Activated CD8-positive, alpha-beta memory T cell treated with anti-CD3 and anti-CD28 coated beads for 36 hours (primary cell): ENCODE results near the gene CERS3. TPM values are rescaled to one million over a fixed set of nuclear protein-coding genes. Genes with fewer than 3 reads are reported as not detected.
"Not testable (repeated sequence)": the region's sequence is repeated elsewhere in the genome, so short reads cannot be mapped to it uniquely, and the experiment has no call there.

Source experiments
- CTCF ChIA-PET: fragments of 350-600 bp; sonication (Branson Sonifier 250); formaldehyde crosslinking; loops from one replicate; lab custom pipeline; 2021; ENCODE audit warnings: antibody characterized with exemption; lab: Charles Lee
- POLR2A ChIA-PET: fragments of 350-600 bp; sonication (Branson Sonifier 250); formaldehyde crosslinking; loops from one replicate; lab custom pipeline; 2021; ENCODE audit warnings: antibody characterized with exemption; lab: Charles Lee
- total RNA-seq, 2 experiments: library from RNA; stranded (reverse); gene quantifications; one replicate each; pipeline ENCODE4 v1.2.3, GENCODE V29; 2021

The CERS3 gene
- total RNA-seq, 2 experiments from 2014 or later: 0.15 TPM; not detected in 1

GRCh38 chr15:100483370-100483769 is 45.4 kb downstream of the CERS3 start:
- ChIA-PET CTCF (no interaction called here), POLR2A (no interaction called here)

DNA sequence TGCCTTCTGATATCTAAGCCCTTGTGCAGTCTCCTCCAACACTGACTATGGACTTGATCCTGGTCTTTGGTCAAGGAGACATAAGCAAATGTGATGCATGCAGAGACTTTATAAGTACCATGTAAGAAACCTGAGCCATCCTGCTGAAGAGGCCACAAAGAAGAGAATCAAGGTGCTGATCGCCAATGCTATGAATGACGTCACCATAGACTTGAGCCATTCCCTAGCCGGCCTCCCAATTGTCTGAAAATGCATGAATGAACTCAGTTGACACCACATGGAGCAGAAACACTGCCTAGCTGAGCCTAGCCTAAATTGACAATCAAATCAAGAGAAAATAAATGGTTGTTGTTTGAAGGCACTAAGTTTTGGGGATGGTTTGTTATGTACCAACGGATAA is 51.9 kb downstream of the CERS3 start:
- ChIA-PET POLR2A (no interaction called here), CTCF (no interaction called here)

- CTCF ChIA-PET: no interaction called here
Measured at GRCh38 chr15:100472736-100473135, 56.0 kb downstream of the CERS3 start.

DNA sequence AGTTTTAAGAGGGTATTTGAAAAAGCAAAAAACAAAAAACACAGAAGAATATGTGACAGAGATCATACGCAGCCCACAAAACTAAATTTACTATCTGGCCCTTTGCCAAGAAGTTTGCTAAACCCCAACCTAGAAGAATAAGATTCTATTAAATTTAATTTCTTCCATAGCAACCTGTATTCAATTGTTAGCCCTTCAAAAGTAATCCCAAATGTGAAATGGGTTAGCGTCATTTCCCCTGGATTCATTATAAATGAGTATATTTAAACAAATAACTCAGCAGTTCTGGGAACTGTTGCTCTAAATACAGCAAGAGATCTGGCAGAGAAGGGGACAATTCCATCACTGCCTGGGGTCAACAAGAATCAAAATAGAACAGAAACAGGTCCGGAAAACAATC is 56.8 kb downstream of the CERS3 start:
- CTCF ChIA-PET: no interaction called here
- POLR2A ChIA-PET: no interaction called here

More at GRCh38 chr15:100472736-100473135, 56.0 kb downstream of the CERS3 start:
- POLR2A ChIA-PET: no interaction called here

- CTCF ChIA-PET: no interaction called here
- POLR2A ChIA-PET: no interaction called here
Measured at GRCh38 chr15:100468285-100468684, 60.5 kb downstream of the CERS3 start.

GRCh38 chr15:100466073-100466472 is 62.7 kb downstream of the CERS3 start:
- ChIA-PET CTCF (no interaction called here), POLR2A (no interaction called here)

- ChIA-PET CTCF (no interaction called here), POLR2A (interaction anchor here (0.7 kb wide), 1 partner anchor 45 kb away, joined by 5 read pairs; no protein-coding TSS in a partner anchor)
Measured at GRCh38 chr15:100464888-100465287, 63.9 kb downstream of the CERS3 start.

DNA sequence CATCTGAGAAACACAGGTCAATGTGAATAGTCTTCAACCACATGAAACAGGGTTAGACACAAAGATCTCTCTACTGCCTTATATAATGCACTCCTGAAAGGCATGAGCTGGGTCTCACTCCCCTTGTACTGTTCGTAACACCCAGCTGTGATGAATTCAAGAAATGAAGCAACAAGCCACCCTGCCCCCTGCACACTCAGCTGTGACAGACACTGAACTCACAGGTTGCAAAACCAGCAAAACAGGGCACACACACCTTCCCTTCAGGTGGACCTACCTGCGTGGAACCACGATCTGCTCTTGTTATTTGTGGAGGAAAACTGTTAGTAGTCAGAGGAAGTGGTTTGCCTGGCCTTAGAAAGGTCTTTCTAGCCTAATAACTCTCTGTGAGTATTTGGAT is 64.5 kb downstream of the CERS3 start:
- CTCF ChIA-PET: no interaction called here

DNA sequence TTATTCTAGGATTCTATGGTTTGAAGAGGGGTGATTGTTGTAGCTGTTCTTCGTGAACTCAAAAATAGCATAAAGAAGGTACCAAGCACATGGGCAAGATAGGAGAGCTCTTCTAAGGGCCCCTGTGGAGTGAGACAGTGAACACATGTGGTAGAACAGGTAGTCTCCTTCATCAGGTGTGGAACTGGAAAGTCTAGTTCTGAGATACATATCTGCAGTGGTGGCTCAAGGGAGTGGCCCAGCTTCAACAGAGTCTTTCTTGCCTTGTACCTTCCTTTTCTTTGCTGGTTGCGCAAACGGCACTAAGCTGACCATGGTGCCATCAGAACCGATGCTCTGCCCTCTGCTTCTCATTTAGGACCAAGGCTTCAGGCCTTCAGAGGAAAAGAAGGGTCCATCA is 65.2 kb downstream of the CERS3 start:
- ChIA-PET CTCF (no interaction called here), POLR2A (no interaction called here)

More for the DNA sequence above, 64.5 kb downstream of the CERS3 start:
- POLR2A ChIA-PET: no interaction called here

GRCh38 chr15:100461049-100461448 is 67.7 kb downstream of the CERS3 start:
- ChIA-PET POLR2A (no interaction called here), CTCF (no interaction called here)

GRCh38 chr15:100457201-100457600 is 71.5 kb downstream of the CERS3 start:
- ChIA-PET POLR2A (interaction anchor here (0.6 kb wide), 1 partner anchor 391 kb away, joined by 5 read pairs; no protein-coding TSS in a partner anchor), CTCF (no interaction called here)

DNA sequence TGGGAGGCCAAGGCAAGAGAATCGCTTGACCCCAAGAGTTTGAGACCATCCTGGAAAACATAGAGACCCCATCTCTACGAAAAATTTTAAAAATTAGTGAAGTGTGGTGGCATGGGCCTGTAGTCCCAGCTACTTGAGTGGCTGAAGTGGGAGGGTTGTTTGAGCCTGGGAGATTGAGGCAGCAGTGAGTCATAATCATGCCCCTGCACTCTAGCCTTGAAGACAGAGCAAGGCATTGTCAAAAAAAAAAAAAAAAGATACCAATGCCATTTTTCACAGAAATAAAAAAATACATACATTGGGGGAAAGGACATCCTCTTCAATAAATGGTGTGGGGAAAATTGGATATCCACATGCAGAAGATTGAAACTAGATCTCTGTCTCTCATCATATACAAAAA is 74.6 kb downstream of the CERS3 start:
- CTCF ChIA-PET: no interaction called here

DNA sequence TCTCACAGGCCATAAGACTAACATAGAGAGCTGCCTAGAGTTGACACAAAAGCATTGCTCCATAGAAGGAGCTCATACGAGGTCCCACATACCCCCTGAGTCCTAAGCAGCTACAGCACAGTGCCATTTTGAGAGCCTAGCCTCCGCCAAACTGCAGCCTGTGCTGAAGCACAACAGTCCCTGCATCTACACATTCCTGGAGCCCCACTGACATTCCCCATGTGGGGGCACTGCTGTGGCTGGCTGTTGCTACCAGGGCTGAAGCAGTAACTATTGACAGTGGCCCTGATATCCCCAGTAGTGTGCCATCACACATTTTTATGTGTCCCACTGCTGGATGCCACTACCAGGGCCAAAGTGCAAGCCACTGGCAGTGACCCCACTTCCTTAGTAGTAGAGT is 80.3 kb downstream of the CERS3 start:
- CTCF ChIA-PET: interaction anchor here (0.6 kb wide), 1 partner anchor 93 kb away, joined by 3 read pairs; no protein-coding TSS in a partner anchor
- POLR2A ChIA-PET: no interaction called here

More for the DNA sequence above, 74.6 kb downstream of the CERS3 start:
- POLR2A ChIA-PET: no interaction called here

GRCh38 chr15:100441063-100441462 is 87.7 kb downstream of the CERS3 start:
- POLR2A ChIA-PET: not testable (repeated sequence)

GRCh38 chr15:100439514-100439913 is 89.2 kb downstream of the CERS3 start:
- CTCF ChIA-PET: no interaction called here
- POLR2A ChIA-PET: no interaction called here

More at GRCh38 chr15:100441063-100441462, 87.7 kb downstream of the CERS3 start:
- CTCF ChIA-PET: not testable (repeated sequence)

DNA sequence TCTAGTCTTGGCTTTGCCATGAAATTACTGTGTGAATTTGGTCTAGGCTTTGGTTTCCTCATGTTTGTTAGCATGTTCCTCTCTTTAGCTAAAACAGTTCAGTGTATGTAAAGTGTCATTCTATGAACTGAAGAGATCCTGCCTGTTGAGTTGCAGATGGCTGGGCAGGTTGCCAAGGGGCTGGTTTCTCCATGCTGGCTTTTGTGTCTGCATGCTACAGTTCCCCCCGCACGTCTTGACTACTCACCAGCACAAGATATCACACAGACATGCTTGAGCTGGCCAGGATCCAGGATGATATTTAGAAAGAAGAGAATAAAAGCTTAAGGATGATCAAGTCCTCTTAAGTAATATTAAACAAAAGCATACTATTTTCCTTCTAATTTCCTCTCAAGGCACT is 90.2 kb downstream of the CERS3 start:
- CTCF ChIA-PET: no interaction called here
- POLR2A ChIA-PET: no interaction called here

DNA sequence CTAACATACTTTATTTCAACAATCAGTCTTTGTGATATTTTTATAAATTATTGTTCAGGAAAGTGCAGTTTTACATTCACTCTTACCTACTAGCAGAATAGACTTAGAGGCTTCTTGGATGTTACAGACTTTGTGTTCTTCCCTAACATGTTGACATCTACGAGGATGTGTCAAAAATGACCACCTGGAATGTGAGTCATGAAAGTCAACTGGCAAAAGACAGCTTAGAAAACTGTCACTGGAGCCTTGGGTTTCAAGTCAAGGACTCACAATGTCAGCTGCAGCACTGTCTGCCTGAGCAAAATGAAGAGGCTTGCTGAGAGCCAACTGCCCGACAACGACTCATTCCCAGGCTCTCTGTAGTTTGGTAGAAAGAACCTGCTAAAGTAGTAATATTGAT is 91.5 kb downstream of the CERS3 start:
- ChIA-PET CTCF (no interaction called here), POLR2A (no interaction called here)

DNA sequence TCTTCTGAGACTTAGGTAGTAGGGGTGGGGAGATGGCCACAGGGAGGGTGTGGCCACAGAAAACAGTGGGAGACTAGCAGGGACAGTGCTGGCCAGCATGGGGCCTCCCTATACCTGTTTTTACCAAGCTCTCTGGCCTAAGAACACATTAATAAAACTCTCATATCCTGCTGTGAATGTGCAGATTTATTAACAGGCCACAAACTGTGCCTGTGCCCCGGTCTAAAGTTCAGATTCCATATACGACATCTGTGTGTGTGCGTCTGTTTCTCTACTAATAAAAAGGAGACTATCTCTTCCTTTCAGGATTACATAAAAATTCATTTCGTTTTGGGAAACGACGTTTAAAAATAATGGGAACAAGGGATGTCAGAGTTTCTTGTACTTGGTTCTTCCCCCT is 94.2 kb downstream of the CERS3 start:
- ChIA-PET CTCF (no interaction called here), POLR2A (no interaction called here)

DNA sequence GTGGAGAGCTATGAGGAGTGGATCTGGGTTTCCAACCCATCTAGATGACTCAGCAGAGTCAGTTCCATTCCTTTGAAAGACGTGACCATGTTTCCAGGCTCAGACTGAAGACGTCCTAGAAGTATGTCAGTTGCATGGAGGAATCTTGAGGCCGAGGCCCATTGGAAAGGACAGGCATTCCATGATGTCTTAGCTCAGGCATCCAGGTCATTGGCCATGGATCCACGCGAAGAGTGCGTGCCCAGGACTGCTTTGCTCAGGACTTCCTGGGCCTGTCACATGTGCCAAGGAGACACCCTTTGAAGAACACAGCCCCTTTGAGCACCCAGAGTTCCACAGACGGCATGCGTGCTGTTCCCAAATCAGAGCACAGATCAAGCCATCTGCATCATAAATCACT is 94.7 kb downstream of the CERS3 start:
- ChIA-PET CTCF (no interaction called here), POLR2A (no interaction called here)

GRCh38 chr15:100433304-100433703 is 95.4 kb downstream of the CERS3 start:
- POLR2A ChIA-PET: no interaction called here
- CTCF ChIA-PET: interaction anchor here (0.6 kb wide), 1 partner anchor 199 kb away, joined by 3 read pairs; no protein-coding TSS in a partner anchor

DNA sequence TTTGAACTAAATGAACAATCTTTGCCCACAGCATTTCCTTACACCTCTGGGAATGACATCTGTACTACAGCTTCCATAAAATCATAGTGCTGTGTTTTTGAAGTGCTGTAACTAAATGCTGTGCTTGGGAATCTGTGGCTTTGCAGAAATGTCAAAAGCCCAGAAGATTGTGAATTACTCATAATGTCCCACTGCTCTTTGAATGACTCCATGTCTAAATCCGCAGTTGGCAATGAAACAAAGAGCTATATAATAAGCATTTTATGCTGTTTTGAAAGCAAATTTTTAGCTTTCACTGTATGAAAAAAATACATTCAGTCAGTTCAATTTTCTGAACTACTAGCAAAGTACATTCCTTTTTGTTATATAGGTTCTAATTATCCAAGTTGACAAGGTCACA is 98.3 kb downstream of the CERS3 start:
- ChIA-PET CTCF (no interaction called here), POLR2A (no interaction called here)

DNA sequence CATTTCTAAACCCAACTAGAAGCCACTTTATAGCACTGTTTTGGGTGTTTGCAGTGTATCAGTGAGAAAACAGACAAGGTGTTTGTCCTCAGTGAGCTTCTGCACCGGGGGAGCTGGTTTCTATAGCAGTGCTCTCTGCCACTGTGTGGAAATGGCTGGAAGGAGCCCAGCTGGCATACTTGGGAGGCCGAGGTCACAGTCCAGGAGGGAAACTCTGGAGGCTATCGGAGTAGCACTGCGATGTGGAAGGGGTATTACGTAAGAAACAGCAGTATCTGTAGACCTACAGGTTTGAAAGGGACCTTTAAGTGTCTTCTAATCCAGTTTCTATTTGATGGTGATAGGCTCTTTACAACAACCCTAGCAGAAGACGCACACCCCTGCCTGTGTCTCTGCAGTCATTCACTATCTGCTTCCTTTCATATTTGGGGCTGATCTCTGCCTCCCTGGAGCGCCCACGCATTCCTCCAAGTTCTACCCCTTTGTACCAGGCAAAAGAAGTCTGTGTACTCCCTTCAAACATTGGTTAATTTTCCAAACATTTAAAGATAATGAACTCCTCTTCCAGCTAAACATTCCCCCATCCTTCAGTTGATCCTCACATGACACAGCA is 99.5 kb downstream of the CERS3 start:
- POLR2A ChIA-PET: no interaction called here
- CTCF ChIA-PET: no interaction called here
